GM13976 (cell line): ENCODE measurements around the gene ITGB3.

Experiments
- DNase-seq: peaks from one replicate; pipeline ENCODE4 v3.0.0; 2012; ENCODE audit warnings: low spot score
- CTCF ChIP-seq: IDR thresholded peaks from 2 replicates; pipeline ENCODE4 v1.5.1; 2012; ENCODE audit warnings: borderline replicate concordance, mild to moderate bottlenecking; ENCODE audit not compliant: insufficient read depth; ENCODE audit errors: extremely low read depth, missing control alignments, control extremely low read depth
- in situ Hi-C: fragments of 300-500 bp; cut with MboI; formaldehyde crosslinking; loops from one replicate; pipeline ENCODE4 v1.12.0; 2022; ENCODE audit warnings: low sequenced_read_pairs, mixed read lengths, inconsistent platforms; ENCODE audit not compliant: unreplicated experiment

The ITGB3 gene

GRCh38 chr17:47242648-47243047, 11.0 kb upstream of the ITGB3 start:
- DNase-seq = no peak
- no peak for TF ChIP-seq CTCF
- in situ Hi-C loops = no loop called here

- no peak for DNase-seq
- no peak for TF ChIP-seq CTCF
- in situ Hi-C loops = no loop called here
Observed at GRCh38 chr17:47243737-47244598, 9.7 kb upstream of the ITGB3 start.

- no peak for TF ChIP-seq CTCF
- no peak for DNase-seq
- in situ Hi-C loops = no loop called here
Observed at GRCh38 chr17:47244697-47245096, 8.9 kb upstream of the ITGB3 start.

- no peak for TF ChIP-seq CTCF
- DNase-seq = no peak
- in situ Hi-C loops = no loop called here
Observed at GRCh38 chr17:47246120-47246519, 7.5 kb upstream of the ITGB3 start.

GRCh38 chr17:47250855-47251254, 2.8 kb upstream of the ITGB3 start:
- no peak for DNase-seq
- in situ Hi-C loops = no loop called here
- TF ChIP-seq CTCF = no peak

GRCh38 chr17:47251421-47251940, 2.1 kb upstream of the ITGB3 start:
- no peak for DNase-seq
- in situ Hi-C loops = no loop called here
- TF ChIP-seq CTCF = no peak

- no peak for TF ChIP-seq CTCF
- DNase-seq = no peak
- in situ Hi-C loops = no loop called here
Observed at GRCh38 chr17:47252209-47252608, 1.4 kb upstream of the ITGB3 start.
